OCI-LY7 (cell line): Measurements from ENCODE around the gene CCDC88B. TPM values are rescaled to one million over a fixed set of nuclear protein-coding genes. Genes with fewer than 3 reads are reported as not detected.

Experiments used
- BruUV-seq: library from RNA; stranded (reverse); fragments of 400-500 nt; replicated peaks from 2 replicates; lab custom pipeline; 2021; lab: Mats Ljungman, UMichigan
- CTCF ChIA-PET: fragments of 300-600 bp; sonication (Branson Sonifier 250); formaldehyde crosslinking; loops from one replicate; lab custom pipeline; 2022; ENCODE audit warnings: antibody characterized with exemption; ENCODE audit not compliant: unreplicated experiment; lab: Charles Lee
- POLR2A ChIA-PET: fragments of 300-600 bp; sonication (Branson Sonifier 250); formaldehyde crosslinking; loops from one replicate; lab custom pipeline; 2022; ENCODE audit warnings: antibody characterized with exemption; lab: Charles Lee
- DNase-seq: peaks from one replicate; pipeline ENCODE4 v3.0.0-alpha.2; 2015; ENCODE audit warnings: low spot score
- H2AFZ ChIP-seq: fragments of 200-600 bp; sonication (generic), shearing (Covaris generic); 2 replicates; pipeline ENCODE4 v1.6.1; 2014; ENCODE audit warnings: mild to moderate bottlenecking, antibody characterized with exemption, low read length, moderate library complexity
- H3K27ac ChIP-seq: fragments of 200-600 bp; sonication (generic); 2 replicates; pipeline ENCODE4 v1.5.1; 2014; ENCODE audit warnings: mixed run types, low read depth, mild to moderate bottlenecking, moderate library complexity, low read length, inconsistent platforms; ENCODE audit not compliant: poor library complexity, severe bottlenecking
- H3K36me3 ChIP-seq: fragments of 200-600 bp; sonication (generic); 2 replicates; pipeline ENCODE4 v1.6.1; 2014; ENCODE audit warnings: mild to moderate bottlenecking, antibody characterized with exemption, low read length, moderate library complexity, mixed read lengths; ENCODE audit not compliant: insufficient read depth
- H3K4me1 ChIP-seq: fragments of 200-600 bp; sonication (generic); 2 replicates; pipeline ENCODE4 v1.5.1; 2014; ENCODE audit warnings: mild to moderate bottlenecking, low read length; ENCODE audit not compliant: insufficient read depth, poor library complexity, severe bottlenecking
- H3K4me2 ChIP-seq: fragments of 200-600 bp; sonication (generic); 2 replicates; pipeline ENCODE4 v1.6.1; 2014; ENCODE audit warnings: mild to moderate bottlenecking, low read length
- H3K4me3 ChIP-seq: fragments of 200-600 bp; sonication (generic); 2 replicates; pipeline ENCODE4 v1.5.1; 2014; ENCODE audit warnings: mild to moderate bottlenecking, low read depth, low read length; ENCODE audit not compliant: poor library complexity, severe bottlenecking
- H3K79me2 ChIP-seq: fragments of 200-600 bp; sonication (generic); 2 replicates; pipeline ENCODE4 v1.6.1; 2016; ENCODE audit warnings: low read depth, mild to moderate bottlenecking, low read length, moderate library complexity, mixed read lengths; ENCODE audit not compliant: insufficient read depth
- H3K9me2 ChIP-seq: fragments of 200-600 bp; sonication (generic); 2 replicates; pipeline ENCODE4 v1.6.1; 2016; ENCODE audit warnings: mild to moderate bottlenecking, low read length, mixed read lengths; ENCODE audit not compliant: insufficient read depth
- H3K9me3 ChIP-seq: fragments of 200-600 bp; sonication (generic); 2 replicates; pipeline ENCODE4 v1.6.1; 2014; ENCODE audit warnings: mild to moderate bottlenecking, mixed run types, low read length, mixed read lengths
- H4K20me1 ChIP-seq: fragments of 200-600 bp; sonication (generic); 2 replicates; pipeline ENCODE4 v1.6.1; 2014; ENCODE audit warnings: mild to moderate bottlenecking, antibody characterized with exemption, low read length, moderate library complexity, mixed read lengths; ENCODE audit not compliant: insufficient read depth
- EZH2phosphoT487 ChIP-seq: fragments of 200-600 bp; sonication (generic); IDR thresholded peaks from 2 replicates; pipeline ENCODE4 v1.6.1; 2018; ENCODE audit warnings: low read depth, borderline replicate concordance, mild to moderate bottlenecking, mixed run types, antibody characterized with exemption, low read length, moderate library complexity, mixed read lengths
- intact Hi-C: fragments of 100-400 bp; cut with micrococcal nuclease; formaldehyde crosslinking; loops from one replicate; pipeline ENCODE4 v1.10.0; 2022; ENCODE audit not compliant: unreplicated experiment
- total RNA-seq, 2 experiments: library from RNA; depleted of rRNA in 1 of 2; stranded (reverse); fragments of >200 nt in 1 of 2; shearing (Covaris generic) in 1 of 2; gene quantifications; 2 replicates each; pipeline ENCODE4 v1.2.3, GENCODE V29; 2014 to 2022
- TF ChIP-seq, protein P1 (sequence below): fragments of 200-600 bp; sonication (generic); conservative IDR thresholded peaks from 2 replicates; pipeline ENCODE4 v1.5.1; 2014; ENCODE audit warnings: mild to moderate bottlenecking, antibody characterized with exemption, low read length, moderate library complexity, mixed read lengths

Gene CCDC88B
- total RNA-seq, 2 experiments from 2014 or later: 40.7 to 67.2 TPM

GRCh38 chr11:64349025-64349387 is 9.0 kb downstream of the CCDC88B start:
- no TSS peak for BruUV-seq
- H3K36me3 ChIP-seq: peaks cover 24% of the 10 kb centered on the region
- ChIA-PET CTCF (interaction anchor here (1.1 kb wide), 1 partner anchor 32 kb away, joined by 4 read pairs; the partner anchor contains the start of genes PRDX5 and TRMT112), POLR2A (interaction anchor here (1.1 kb wide), 1 partner anchor 31 kb away, joined by 3 read pairs; the partner anchor contains the start of gene PRDX5)
- H3K9me2 ChIP-seq: no peaks in the 10 kb centered on the region
- no peak overlapping the region for H3K27ac ChIP-seq
- no peaks in the 10 kb centered on the region for H4K20me1 ChIP-seq
- no peak overlapping the region for H3K4me2 ChIP-seq
- H2AFZ ChIP-seq: no peak overlapping the region
- no peak overlapping the region for H3K4me3 ChIP-seq
- H3K4me1 ChIP-seq: peaks cover under 1% of the 10 kb centered on the region
- intact Hi-C loops: no loop called here
- TF ChIP-seq, protein P1, sequence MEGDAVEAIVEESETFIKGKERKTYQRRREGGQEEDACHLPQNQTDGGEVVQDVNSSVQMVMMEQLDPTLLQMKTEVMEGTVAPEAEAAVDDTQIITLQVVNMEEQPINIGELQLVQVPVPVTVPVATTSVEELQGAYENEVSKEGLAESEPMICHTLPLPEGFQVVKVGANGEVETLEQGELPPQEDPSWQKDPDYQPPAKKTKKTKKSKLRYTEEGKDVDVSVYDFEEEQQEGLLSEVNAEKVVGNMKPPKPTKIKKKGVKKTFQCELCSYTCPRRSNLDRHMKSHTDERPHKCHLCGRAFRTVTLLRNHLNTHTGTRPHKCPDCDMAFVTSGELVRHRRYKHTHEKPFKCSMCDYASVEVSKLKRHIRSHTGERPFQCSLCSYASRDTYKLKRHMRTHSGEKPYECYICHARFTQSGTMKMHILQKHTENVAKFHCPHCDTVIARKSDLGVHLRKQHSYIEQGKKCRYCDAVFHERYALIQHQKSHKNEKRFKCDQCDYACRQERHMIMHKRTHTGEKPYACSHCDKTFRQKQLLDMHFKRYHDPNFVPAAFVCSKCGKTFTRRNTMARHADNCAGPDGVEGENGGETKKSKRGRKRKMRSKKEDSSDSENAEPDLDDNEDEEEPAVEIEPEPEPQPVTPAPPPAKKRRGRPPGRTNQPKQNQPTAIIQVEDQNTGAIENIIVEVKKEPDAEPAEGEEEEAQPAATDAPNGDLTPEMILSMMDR: no peak
- no peak for TF ChIP-seq EZH2phosphoT487
- DNase-seq: no peak
- H3K79me2 ChIP-seq: no peaks in the 10 kb centered on the region
- H3K9me3 ChIP-seq: no peaks in the 10 kb centered on the region

DNA sequence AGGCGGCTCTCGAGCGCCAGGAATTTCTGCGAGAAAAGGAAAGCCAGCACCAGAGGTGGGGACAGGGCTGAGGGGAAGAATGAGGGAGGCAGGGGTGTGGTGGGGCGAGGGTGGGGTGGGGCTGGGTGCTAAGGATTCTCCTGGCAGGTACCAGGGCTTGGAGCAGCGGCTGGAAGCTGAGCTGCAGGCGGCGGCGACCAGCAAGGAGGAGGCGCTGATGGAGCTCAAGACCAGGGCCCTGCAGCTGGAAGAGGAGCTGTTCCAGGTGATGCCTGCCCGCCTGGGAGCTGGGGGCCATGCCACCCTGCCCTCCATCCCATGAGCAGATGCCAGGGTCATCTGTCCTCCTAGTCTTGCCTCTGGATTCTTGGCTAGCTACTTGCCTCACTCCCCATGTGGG is 9.4 kb downstream of the CCDC88B start:
- H3K4me1 ChIP-seq: peaks cover 4% of the 10 kb centered on the region
- no peak for DNase-seq
- no TSS peak for BruUV-seq
- no peak overlapping the region for H3K27ac ChIP-seq
- TF ChIP-seq, protein P1: no peak
- no peak for TF ChIP-seq EZH2phosphoT487
- H2AFZ ChIP-seq: no peak overlapping the region
- no peak overlapping the region for H3K4me3 ChIP-seq
- no peaks in the 10 kb centered on the region for H4K20me1 ChIP-seq
- H3K9me3 ChIP-seq: no peaks in the 10 kb centered on the region
- no peaks in the 10 kb centered on the region for H3K79me2 ChIP-seq
- peaks cover 20% of the 10 kb centered on the region for H3K36me3 ChIP-seq
- intact Hi-C loops: no loop called here
- POLR2A ChIA-PET: interaction anchor here (0.6 to 1.1 kb wide), 2 partner anchors 31 to 37 kb away, joined by 3 read pairs; partner anchors contain the start of gene PRDX5
- no peaks in the 10 kb centered on the region for H3K9me2 ChIP-seq
- H3K4me2 ChIP-seq: no peak overlapping the region
- CTCF ChIA-PET: interaction anchor here (1.1 kb wide), 1 partner anchor 32 kb away, joined by 4 read pairs; the partner anchor contains the start of genes PRDX5 and TRMT112

DNA sequence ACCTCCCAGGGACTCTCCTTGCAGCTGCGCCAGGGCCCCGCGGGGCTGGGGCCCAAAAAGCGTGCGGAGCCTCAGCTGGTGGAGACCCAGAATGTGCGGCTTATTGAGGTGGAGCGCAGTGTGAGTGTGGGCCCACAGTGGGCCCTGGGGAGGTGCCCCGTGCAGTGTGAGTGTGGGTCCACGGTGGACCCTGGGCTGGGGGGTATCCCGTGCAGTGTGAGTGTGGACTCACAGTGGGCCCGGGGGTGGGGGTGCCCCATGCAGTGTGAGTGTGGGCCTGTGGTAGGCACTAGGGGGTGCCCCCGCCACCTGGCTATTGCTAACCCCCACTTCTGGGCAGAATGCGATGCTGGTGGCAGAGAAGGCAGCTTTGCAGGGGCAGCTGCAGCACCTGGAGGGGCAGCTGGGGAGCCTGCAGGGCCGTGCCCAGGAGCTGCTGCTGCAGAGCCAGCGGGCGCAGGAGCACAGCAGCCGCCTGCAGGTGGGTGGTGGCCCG is 11.2 kb downstream of the CCDC88B start:
- Histone ChIP-seq H3K4me1 (peaks cover 17% of the 10 kb centered on the region), H3K79me2 (no peaks in the 10 kb centered on the region), H2AFZ (no peak overlapping the region), H3K9me2 (no peaks in the 10 kb centered on the region), H3K36me3 (peaks cover 12% of the 10 kb centered on the region; the same call in 1 of the 2 replicates), H3K4me2 (no peak overlapping the region), H3K9me3 (no peaks in the 10 kb centered on the region), H3K27ac (no peak overlapping the region), H4K20me1 (no peaks in the 10 kb centered on the region), H3K4me3 (no peak overlapping the region)
- intact Hi-C loops: no loop called here
- ChIA-PET CTCF (no interaction called here), POLR2A (interaction anchor here (1.5 kb wide), 1 partner anchor 34 kb away, joined by 4 read pairs; the partner anchor contains the start of genes PRDX5 and TRMT112)
- BruUV-seq: no TSS peak
- TF ChIP-seq, protein P1: no peak
- no peak for TF ChIP-seq EZH2phosphoT487
- DNase-seq: no peak
